ENCODE measurements around the gene AKAP7.

Gene AKAP7

GRCh38 chr6:131303338-131303930, 168.2 kb downstream of the AKAP7 start:
- H3K4me3 ChIP-seq (ENCODE audit: control insufficient read depth, low read depth, low read length) = no peak overlapping the region
- DNase-seq (ENCODE audit: low read depth) = no peak
- no peak for TF ChIP-seq CTCF (IDR thresholded peaks at IDR 0.05; ENCODE audit: control insufficient read depth, insufficient read depth, low read depth, low read length, missing control alignments)

GRCh38 chr6:131305037-131305850, 170.0 kb downstream of the AKAP7 start:
- no peak overlapping the region for H3K4me3 ChIP-seq (ENCODE audit: control insufficient read depth, low read depth, low read length)
- no peak for TF ChIP-seq CTCF (IDR thresholded peaks at IDR 0.05; ENCODE audit: control insufficient read depth, insufficient read depth, low read depth, low read length, missing control alignments)
- DNase-seq (ENCODE audit: low read depth) = no peak

GRCh38 chr6:131309437-131309836, 174.2 kb downstream of the AKAP7 start:
- no peak for TF ChIP-seq CTCF (IDR thresholded peaks at IDR 0.05; ENCODE audit: control insufficient read depth, insufficient read depth, low read depth, low read length, missing control alignments)
- DNase-seq (ENCODE audit: low read depth) = no peak
- no peak overlapping the region for H3K4me3 ChIP-seq (ENCODE audit: control insufficient read depth, low read depth, low read length)

- no peak for TF ChIP-seq CTCF (IDR thresholded peaks at IDR 0.05; ENCODE audit: control insufficient read depth, insufficient read depth, low read depth, low read length, missing control alignments)
- no peak overlapping the region for H3K4me3 ChIP-seq (ENCODE audit: control insufficient read depth, low read depth, low read length)
- DNase-seq (ENCODE audit: low read depth) = no peak
Observed at GRCh38 chr6:131314838-131315237, 179.6 kb downstream of the AKAP7 start.

- no peak for TF ChIP-seq CTCF (IDR thresholded peaks at IDR 0.05; ENCODE audit: control insufficient read depth, insufficient read depth, low read depth, low read length, missing control alignments)
- no peak for DNase-seq (ENCODE audit: low read depth)
- no peak overlapping the region for H3K4me3 ChIP-seq (ENCODE audit: control insufficient read depth, low read depth, low read length)
Observed at GRCh38 chr6:131316654-131317053, 181.4 kb downstream of the AKAP7 start.

GRCh38 chr6:131317516-131317915, 182.2 kb downstream of the AKAP7 start:
- no peak for TF ChIP-seq CTCF (IDR thresholded peaks at IDR 0.05; ENCODE audit: control insufficient read depth, insufficient read depth, low read depth, low read length, missing control alignments)
- peak; percentile 38 for DNase-seq (ENCODE audit: low read depth)
- no peak overlapping the region for H3K4me3 ChIP-seq (ENCODE audit: control insufficient read depth, low read depth, low read length)
